WI38 (cell line): Measurements from ENCODE around the gene TMEM217.

Experiments
- H3K4me3 ChIP-seq: 2 replicates; pipeline ENCODE4 v1.5.1; 2011; ENCODE audit warnings: low read depth, mild to moderate bottlenecking, control low read depth, low read length
- CTCF ChIP-seq: IDR thresholded peaks from 2 replicates; pipeline ENCODE4 v1.5.1; 2012; ENCODE audit warnings: low read depth, mild to moderate bottlenecking, control low read depth, low read length

TMEM217 gene

GRCh38 chr6:37262446-37263026 is 4.6 kb upstream of the TMEM217 start:
- no peak overlapping the region for H3K4me3 ChIP-seq
- TF ChIP-seq CTCF: no peak

DNA sequence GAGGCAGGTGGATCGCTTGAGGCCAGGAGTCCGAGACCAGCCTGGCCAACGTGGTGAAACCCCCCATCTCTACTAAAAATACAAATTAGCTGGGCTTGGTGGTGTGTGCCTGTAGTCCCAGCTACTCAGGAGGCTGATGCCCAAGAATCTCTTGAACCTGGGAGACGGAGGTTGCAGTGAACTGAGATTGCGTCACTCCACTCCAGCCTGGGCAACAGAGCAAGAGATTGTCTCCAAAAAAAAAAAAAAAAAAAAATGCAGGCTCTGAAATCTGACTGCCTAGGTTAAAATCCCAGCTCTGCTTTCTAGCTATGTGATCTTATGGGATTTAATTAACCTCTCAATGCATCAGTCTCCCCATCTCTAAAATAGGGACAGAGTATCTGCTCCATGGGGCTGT is 3.3 kb upstream of the TMEM217 start:
- H3K4me3 ChIP-seq: no peak overlapping the region
- TF ChIP-seq CTCF: no peak

GRCh38 chr6:37260444-37260843 is 2.5 kb upstream of the TMEM217 start:
- no peak overlapping the region for H3K4me3 ChIP-seq
- TF ChIP-seq CTCF: no peak

DNA sequence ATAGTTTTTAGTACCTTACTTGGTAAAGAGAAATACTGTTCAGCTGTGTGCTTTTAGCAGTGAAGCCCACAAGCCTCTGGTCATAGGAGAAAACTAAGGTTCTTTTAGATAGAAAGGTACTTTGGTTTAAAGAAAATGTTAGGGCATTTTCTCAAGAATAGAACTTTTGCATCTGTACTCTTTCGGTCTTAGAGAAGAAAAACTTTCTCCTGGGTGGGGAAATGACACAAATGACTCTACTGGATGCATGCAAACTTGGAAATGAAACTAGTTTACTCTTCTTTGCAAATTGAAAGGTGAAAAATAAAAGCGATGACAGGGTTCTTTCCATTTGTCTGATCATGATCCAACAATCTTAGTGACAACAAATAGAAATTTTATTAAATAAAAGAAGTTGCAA is 2.1 kb upstream of the TMEM217 start:
- no peak for TF ChIP-seq CTCF
- H3K4me3 ChIP-seq: no peak overlapping the region

DNA sequence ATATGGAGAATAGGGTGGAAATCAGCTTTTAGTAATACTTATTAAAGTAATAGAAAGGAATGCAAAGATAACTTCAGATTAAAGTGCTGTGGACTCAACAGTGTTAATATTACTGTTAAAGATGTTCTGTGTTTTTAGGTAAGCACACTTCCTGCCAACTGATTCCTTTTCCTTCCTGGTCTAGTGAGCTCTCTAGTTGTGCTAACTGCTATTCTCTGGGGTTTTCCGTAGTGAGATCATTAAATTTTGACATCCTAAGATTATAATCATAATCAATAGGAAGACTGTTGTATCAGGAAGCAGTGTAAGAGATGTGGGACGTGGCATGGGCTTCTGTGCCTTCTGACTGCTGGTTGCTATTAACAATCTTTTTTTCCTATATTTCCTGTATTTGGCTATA is 1.2 kb upstream of the TMEM217 start:
- peak overlapping the region; percentile 93 for H3K4me3 ChIP-seq
- TF ChIP-seq CTCF: no peak

- no peak for TF ChIP-seq CTCF
- peak overlapping the region; percentile 93 for H3K4me3 ChIP-seq
Observed at GRCh38 chr6:37258405-37259105, 611 bp upstream of the TMEM217 start.

GRCh38 chr6:37257320-37257633 is 667 bp downstream of the TMEM217 start:
- H3K4me3 ChIP-seq: peak overlapping the region; percentile 93
- no peak for TF ChIP-seq CTCF
